ENCODE measurements around the gene CLMN.

DNA sequence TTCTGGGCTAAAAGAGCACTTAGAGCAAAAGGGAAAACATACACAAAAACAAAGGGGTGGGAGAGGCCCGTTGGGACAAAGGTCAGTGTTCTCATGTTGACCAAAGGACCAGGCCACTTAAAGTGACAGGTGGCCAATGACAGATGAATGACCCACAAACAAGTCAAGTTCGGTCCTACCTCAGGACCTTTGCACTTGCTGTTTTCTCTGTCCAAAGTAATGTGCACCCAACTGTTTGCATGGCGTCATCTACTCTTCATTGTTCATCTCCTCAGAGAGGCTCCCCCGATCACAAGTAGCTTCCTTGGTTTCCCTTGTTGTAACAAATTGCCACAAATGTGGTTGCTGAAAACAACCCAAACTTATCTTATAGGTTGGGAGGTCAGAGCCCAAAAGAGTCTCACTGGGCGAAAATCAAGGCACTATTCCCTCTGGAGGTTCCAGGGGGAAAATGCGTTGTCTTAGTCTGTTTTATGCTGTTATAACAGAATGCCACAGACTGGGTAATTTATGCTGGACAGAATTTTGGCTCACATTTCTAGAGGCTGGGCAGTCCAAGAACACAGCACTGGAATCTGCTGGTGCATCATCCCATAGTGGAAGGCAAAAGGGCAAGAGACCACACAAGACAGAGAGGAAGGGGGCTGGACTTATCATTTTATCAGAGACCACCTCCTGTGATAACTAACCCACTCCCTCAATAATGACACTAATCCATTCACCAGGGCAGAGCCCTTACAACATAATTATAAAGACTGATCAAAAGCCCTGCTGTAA, 23.9 kb downstream of the CLMN start:
- TF ChIP-seq, protein P1, sequence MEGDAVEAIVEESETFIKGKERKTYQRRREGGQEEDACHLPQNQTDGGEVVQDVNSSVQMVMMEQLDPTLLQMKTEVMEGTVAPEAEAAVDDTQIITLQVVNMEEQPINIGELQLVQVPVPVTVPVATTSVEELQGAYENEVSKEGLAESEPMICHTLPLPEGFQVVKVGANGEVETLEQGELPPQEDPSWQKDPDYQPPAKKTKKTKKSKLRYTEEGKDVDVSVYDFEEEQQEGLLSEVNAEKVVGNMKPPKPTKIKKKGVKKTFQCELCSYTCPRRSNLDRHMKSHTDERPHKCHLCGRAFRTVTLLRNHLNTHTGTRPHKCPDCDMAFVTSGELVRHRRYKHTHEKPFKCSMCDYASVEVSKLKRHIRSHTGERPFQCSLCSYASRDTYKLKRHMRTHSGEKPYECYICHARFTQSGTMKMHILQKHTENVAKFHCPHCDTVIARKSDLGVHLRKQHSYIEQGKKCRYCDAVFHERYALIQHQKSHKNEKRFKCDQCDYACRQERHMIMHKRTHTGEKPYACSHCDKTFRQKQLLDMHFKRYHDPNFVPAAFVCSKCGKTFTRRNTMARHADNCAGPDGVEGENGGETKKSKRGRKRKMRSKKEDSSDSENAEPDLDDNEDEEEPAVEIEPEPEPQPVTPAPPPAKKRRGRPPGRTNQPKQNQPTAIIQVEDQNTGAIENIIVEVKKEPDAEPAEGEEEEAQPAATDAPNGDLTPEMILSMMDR (IDR thresholded peaks at IDR 0.05; ENCODE audit: low read length): no peak
- no peak for TF ChIP-seq EZH2 (IDR thresholded peaks at IDR 0.05; ENCODE audit: borderline replicate concordance, low read length)
